ENCODE results near the gene LTC4S.
"Not testable (repeated sequence)": the region's sequence is repeated elsewhere in the genome, so short reads cannot be mapped to it uniquely, and the experiment has no call there.

LTC4S gene

GRCh38 chr5:179783128-179783527 lies 10.7 kb upstream of the LTC4S start:
- POLR2A ChIA-PET, result no interaction called here
- no peak for DNase-seq (ENCODE audit: extremely low spot score)
- CTCF ChIA-PET, result no interaction called here
- no peak for TF ChIP-seq ARNT (IDR thresholded peaks at IDR 0.05)
- TF ChIP-seq SUZ12 (IDR thresholded peaks at IDR 0.05), result no peak
- no peak for TF ChIP-seq FOXK2 (IDR thresholded peaks at IDR 0.05)
- TF ChIP-seq FOXM1 (IDR thresholded peaks at IDR 0.05; ENCODE audit: borderline replicate concordance), result no peak
- no peak for TF ChIP-seq CTBP1 (IDR thresholded peaks at IDR 0.05; ENCODE audit: borderline replicate concordance)
- no peak for TF ChIP-seq SP1 (IDR thresholded peaks at IDR 0.05)
- no peak for TF ChIP-seq LEF1 (IDR thresholded peaks at IDR 0.05; ENCODE audit: borderline replicate concordance)
- no peak for TF ChIP-seq BHLHE40 (IDR thresholded peaks at IDR 0.05; ENCODE audit: borderline replicate concordance)

- ChIA-PET POLR2A (no interaction called here), CTCF (no interaction called here)
- no peak for DNase-seq (ENCODE audit: extremely low spot score)
- TF ChIP-seq ZNF384 (IDR thresholded peaks at IDR 0.05), result no peak
- no peak for TF ChIP-seq HDGF (IDR thresholded peaks at IDR 0.05; ENCODE audit: borderline replicate concordance)
- TF ChIP-seq ELF4 (IDR thresholded peaks at IDR 0.05), result no peak
- TF ChIP-seq LEF1 (IDR thresholded peaks at IDR 0.05; ENCODE audit: borderline replicate concordance), result no peak
- TF ChIP-seq FOXK2 (IDR thresholded peaks at IDR 0.05), result no peak
These were observed 6.9 kb upstream of the LTC4S start for GRCh38 chr5:179786861-179787260.

GRCh38 chr5:179788193-179788854 lies 5.5 kb upstream of the LTC4S start:
- no peak for DNase-seq (ENCODE audit: extremely low spot score)
- POLR2A ChIA-PET, result no interaction called here
- CTCF ChIA-PET, result interaction anchor here (1.4 kb wide), 1 partner anchor 26 kb away, joined by 5 read pairs; no protein-coding TSS in a partner anchor
- TF ChIP-seq CTBP1 (IDR thresholded peaks at IDR 0.05; ENCODE audit: borderline replicate concordance) (no peak), SP1 (IDR thresholded peaks at IDR 0.05) (no peak), NFRKB (IDR thresholded peaks at IDR 0.05) (no peak), FOXK2 (IDR thresholded peaks at IDR 0.05) (no peak), PKNOX1 (IDR thresholded peaks at IDR 0.05) (no peak), FOXA1 (IDR thresholded peaks at IDR 0.05) (no peak), TARDBP (IDR thresholded peaks at IDR 0.05) (no peak), ZNF384 (IDR thresholded peaks at IDR 0.05) (no peak), LEF1 (IDR thresholded peaks at IDR 0.05; ENCODE audit: borderline replicate concordance) (no peak), ARNT (IDR thresholded peaks at IDR 0.05) (no peak), BHLHE40 (IDR thresholded peaks at IDR 0.05; ENCODE audit: borderline replicate concordance) (no peak), FOXM1 (IDR thresholded peaks at IDR 0.05; ENCODE audit: borderline replicate concordance) (no peak)

- CTCF ChIA-PET, result interaction anchor here (1.4 kb wide), 1 partner anchor 27 kb away, joined by 5 read pairs; no protein-coding TSS in a partner anchor
- POLR2A ChIA-PET; DNase-seq (ENCODE audit: extremely low spot score): not testable (repeated sequence)
These were observed 4.5 kb upstream of the LTC4S start for GRCh38 chr5:179789278-179789677.

GRCh38 chr5:179791881-179792611 lies 1.7 kb upstream of the LTC4S start:
- ChIA-PET POLR2A (interaction anchor here (0.8 kb wide), 1 partner anchor 168 kb away, joined by 3 read pairs; the partner anchor contains the start of gene HNRNPH1), CTCF (no interaction called here)
- TF ChIP-seq FOXM1 (IDR thresholded peaks at IDR 0.05; ENCODE audit: borderline replicate concordance), result no peak
- no peak for TF ChIP-seq LEF1 (IDR thresholded peaks at IDR 0.05; ENCODE audit: borderline replicate concordance)
- TF ChIP-seq ARNT (IDR thresholded peaks at IDR 0.05), result no peak
- TF ChIP-seq ZNF384 (IDR thresholded peaks at IDR 0.05), result no peak
- TF ChIP-seq FOXK2 (IDR thresholded peaks at IDR 0.05), result no peak
- no peak for TF ChIP-seq SP1 (IDR thresholded peaks at IDR 0.05)
- no peak for TF ChIP-seq CTBP1 (IDR thresholded peaks at IDR 0.05; ENCODE audit: borderline replicate concordance)
- TF ChIP-seq L3MBTL2 (conservative IDR thresholded peaks at IDR 0.05), result no peak
- TF ChIP-seq NFRKB (IDR thresholded peaks at IDR 0.05), result no peak
- TF ChIP-seq HDGF (IDR thresholded peaks at IDR 0.05; ENCODE audit: borderline replicate concordance), result no peak
- no peak for TF ChIP-seq FOXA1 (IDR thresholded peaks at IDR 0.05)
- no peak for DNase-seq (ENCODE audit: extremely low spot score)

GRCh38 chr5:179792612-179793467 lies 946 bp upstream of the LTC4S start:
- POLR2A ChIA-PET, result no interaction called here
- CTCF ChIA-PET, result interaction anchor here (0.6 to 1.0 kb wide), 2 partner anchors 30 to 140 kb away, joined by 3 to 4 read pairs; no protein-coding TSS in a partner anchor
- TF ChIP-seq SP1 (IDR thresholded peaks at IDR 0.05) (no peak), HDGF (IDR thresholded peaks at IDR 0.05; ENCODE audit: borderline replicate concordance) (no peak), SUZ12 (IDR thresholded peaks at IDR 0.05) (no peak), CTBP1 (IDR thresholded peaks at IDR 0.05; ENCODE audit: borderline replicate concordance) (no peak), ARNT (IDR thresholded peaks at IDR 0.05) (no peak), NFRKB (IDR thresholded peaks at IDR 0.05) (no peak), BHLHE40 (IDR thresholded peaks at IDR 0.05; ENCODE audit: borderline replicate concordance) (no peak), L3MBTL2 (conservative IDR thresholded peaks at IDR 0.05) (no peak), TARDBP (IDR thresholded peaks at IDR 0.05) (no peak), ZNF384 (IDR thresholded peaks at IDR 0.05) (no peak), FOXA1 (IDR thresholded peaks at IDR 0.05) (no peak), FOXM1 (IDR thresholded peaks at IDR 0.05; ENCODE audit: borderline replicate concordance) (no peak), ELF4 (IDR thresholded peaks at IDR 0.05) (no peak), PKNOX1 (IDR thresholded peaks at IDR 0.05) (no peak)
- no peak for DNase-seq (ENCODE audit: extremely low spot score)

Data from HEK293T (cell line).